Measurements from ENCODE around the gene LILRA2. TPM values are rescaled to one million over a fixed set of nuclear protein-coding genes. Genes with fewer than 3 reads are reported as not detected.
"Not testable (repeated sequence)": the region's sequence is repeated elsewhere in the genome, so short reads cannot be mapped to it uniquely, and the experiment has no call there.

LILRA2 gene
- not detected in 2 replicates for total RNA-seq (2014; rRNA removed; shearing (Covaris generic))

DNA sequence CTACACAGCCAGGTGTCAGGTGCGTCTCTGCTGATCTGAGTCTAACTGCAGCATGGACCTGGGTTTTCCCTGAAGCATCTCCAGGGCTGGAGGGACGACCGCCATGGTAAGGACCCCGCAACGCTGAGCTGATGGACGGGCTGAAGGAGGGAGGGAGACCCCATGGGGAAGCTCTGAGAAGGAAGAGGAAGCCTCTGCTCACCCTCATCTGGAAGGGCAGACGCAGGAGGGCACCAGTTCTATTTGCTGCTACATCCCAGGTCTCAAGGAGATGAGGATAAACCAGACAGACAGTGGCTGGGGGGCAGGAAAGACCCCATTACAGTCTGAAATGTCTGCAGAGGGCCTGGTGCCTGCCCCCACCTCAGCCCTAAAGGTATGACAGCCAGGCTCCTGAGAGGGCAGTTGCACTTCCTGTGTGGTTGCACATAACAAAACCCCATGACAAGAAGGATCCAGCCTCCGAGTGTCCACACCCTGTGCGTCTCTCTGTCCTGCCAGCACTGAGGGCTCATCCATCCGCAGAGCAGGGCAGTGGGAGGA lies at the start of gene LILRA2:
Gene LILRA2 (plus strand): TSS at position 461 of the 543 bp plus-strand sequence. CDS start 89 bp downstream, outside the sequence.
- no peak for DNase-seq (ENCODE audit: low spot score)

DNA sequence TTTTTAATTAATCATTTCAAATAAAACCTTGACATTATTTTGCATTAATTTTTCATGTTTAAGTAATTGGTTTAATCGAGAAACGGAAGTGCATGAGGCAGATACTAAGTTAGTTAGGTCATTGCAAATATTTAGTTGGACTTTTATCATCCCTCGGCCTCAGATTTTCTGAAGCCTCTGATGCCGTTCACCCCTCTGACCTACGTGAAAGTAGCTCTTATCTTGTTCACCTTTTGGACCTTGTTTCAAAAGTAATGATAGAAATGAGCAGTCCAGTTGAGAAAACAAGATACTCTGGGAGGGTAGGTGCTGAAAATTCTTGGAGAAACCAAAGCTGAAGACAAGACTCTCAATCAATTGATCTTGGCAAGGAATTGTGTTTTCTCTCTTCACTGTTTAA lies 48.0 kb upstream of the LILRA2 start:
- no peak for DNase-seq (ENCODE audit: low spot score)

DNA sequence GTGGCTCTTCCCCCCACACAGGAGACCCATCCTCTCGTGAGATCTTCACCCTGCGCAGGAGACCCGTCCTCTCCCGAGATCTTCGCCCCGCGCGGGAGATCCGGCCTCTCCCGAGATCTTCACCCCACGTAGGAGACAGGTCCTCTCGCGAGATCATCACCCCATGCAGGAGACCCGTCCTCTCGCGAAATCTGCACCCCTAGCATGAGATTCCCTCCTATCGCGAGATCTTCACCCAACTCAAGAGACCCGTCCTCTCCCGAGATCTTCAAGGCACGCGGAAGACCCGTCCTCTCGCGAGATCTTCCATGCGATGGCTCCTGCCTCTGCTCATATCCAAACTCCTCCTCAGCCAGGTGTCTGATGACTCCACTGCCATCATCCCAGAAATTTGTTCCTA lies 46.6 kb upstream of the LILRA2 start:
- DNase-seq (ENCODE audit: low spot score): no peak

DNA sequence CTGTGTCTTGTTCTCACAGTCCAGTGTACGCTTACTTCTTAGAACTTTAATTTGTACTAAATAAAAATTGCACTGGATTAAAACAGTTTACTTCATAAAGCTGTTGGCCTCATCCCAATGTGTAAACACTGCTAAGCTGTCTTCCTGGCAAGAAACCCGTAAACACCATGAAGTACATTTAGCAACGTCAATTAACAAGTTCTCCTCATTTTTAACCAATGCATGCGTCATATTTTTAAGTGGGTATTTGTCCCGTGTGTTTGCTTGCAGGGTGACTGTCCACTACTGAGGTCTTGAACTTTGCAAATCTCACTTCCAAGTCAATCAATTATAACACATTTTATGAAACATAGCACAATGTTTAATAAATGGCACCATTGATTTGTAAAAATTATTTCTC lies 42.7 kb upstream of the LILRA2 start:
- no peak for DNase-seq (ENCODE audit: low spot score)

DNA sequence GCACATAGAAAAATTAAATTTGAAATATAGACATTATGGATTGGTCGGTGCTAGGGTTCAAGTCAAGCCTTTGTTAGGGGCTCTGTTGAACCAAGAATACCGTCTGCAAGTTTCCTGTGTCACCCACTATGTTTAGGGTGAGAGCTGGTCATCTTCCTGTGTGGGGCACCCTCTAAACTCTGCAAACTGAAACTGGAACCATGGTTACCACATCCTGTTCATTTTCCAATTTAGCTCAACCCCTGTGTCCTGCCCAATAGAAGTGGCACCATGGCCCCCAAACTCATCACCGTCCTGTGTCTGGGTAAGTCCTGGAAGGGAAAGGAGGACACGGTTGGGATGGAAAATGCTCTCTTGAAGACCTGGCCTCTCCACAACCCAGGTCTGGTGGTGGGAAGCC lies 41.1 kb upstream of the LILRA2 start:
- no peak for DNase-seq (ENCODE audit: low spot score)

DNA sequence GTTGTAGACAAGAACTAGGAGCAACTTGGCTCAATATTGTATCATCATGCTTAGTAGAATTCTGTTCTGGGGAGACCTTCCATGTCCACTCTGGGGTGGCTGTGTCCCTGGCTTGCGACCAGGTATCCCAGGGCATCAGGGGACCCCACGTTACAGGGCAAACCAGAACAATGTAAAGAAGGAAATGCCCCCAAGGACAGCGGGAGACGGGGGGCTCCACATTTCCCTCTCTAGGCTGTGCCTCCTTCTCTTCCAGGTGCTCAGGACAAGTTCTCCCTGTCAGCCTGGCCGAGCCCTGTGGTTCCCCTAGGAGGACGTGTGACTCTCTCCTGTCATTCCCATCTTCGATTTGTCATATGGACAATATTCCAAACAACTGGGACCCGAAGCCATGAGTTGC lies 40.1 kb upstream of the LILRA2 start:
- DNase-seq (ENCODE audit: low spot score): no peak

DNA sequence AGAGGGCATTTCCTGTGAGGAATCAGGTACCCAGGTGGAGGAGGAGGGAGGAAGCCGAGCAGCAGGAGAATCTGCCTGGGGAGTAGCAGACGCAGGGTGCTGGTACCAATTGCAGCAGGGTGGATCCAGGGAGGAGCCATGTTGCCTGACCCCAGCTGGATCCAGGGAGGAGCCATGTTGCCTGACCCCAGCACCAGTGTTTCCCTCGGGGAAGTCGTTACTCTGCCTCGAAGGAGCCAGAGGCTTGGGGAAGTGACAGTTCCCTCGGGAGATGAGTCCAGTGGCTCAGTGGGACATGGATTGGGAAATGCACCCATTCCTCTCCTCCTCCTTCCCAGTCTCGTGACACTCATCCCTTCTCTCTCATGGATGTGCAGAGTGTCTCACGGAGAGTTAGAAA lies 39.4 kb upstream of the LILRA2 start:
- DNase-seq (ENCODE audit: low spot score): no peak

DNA sequence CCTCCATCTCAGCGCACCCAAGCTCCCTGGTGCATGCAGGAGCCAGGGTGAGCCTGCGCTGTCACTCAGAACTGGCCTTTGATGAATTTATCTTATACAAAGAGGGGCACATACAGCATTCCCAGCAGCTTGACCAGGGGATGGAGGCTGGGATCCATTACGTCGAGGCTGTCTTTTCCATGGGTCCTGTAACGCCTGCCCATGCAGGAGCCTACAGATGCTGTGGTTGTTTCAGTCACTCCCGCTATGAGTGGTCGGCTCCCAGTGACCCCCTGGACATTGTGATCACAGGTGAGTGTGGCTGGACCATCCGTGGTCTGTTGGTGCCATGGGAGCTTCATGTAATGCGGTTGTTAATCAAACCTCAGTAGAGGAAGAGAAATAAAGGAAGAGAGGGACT lies 38.0 kb upstream of the LILRA2 start:
- DNase-seq (ENCODE audit: low spot score): no peak

DNA sequence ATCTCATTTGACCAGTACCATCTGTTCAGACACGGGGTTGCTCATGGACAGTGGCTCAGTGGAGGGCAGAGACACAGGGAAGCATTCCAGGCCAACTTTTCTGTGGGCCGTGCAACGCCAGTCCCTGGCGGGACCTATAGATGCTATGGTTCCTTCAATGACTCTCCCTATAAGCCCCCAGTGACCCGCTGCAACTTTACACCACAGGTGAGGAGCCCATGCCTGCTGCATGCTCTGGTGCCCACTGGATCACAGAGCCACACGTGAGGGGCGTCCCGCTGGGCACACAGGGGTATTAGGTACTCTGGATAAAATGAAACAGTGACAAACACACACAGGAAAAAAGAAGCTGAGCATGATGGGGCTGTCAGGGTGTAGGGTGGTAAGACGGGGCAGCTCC lies 36.6 kb upstream of the LILRA2 start:
- DNase-seq (ENCODE audit: low spot score): no peak

DNA sequence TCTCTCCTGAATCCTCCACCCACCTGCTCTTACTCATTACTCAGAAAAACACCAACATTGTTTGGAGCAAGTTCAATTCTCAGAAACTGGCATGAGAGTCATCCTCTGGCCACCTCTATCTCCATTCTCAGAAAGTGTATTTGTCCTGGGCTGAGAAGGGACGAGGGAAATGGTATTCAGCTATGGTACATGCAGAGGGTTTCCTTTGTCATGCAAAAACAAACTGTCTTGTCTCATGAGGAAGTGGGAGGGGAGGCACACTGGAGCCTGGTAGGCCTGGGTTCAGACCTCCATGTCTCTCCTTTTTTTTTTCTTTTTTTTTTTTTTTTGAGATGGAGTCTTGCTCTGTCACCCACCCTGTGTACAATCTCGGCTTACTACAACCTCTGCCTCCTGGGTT lies 31.9 kb upstream of the LILRA2 start:
- no peak for DNase-seq (ENCODE audit: low spot score)

DNA sequence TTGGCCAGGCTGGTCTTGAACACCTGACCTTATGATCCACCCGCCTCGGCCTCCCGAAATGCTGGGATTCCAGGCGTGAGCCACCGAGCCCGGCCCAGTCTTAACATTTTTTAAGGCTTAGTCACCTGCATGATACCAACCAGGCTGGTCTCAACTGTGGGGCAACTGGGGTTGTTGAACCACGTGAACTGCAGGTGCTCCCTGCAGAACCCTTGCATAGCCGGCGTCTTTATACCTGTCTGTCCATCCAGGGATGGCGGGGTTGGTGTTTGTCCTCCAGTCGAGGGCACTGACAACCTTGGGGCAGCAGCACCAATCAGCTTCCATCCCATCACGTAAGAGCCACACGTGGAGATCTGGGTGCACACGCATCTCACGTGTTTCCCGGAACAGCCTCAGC lies 24.8 kb upstream of the LILRA2 start:
- no peak for DNase-seq (ENCODE audit: low spot score)

DNA sequence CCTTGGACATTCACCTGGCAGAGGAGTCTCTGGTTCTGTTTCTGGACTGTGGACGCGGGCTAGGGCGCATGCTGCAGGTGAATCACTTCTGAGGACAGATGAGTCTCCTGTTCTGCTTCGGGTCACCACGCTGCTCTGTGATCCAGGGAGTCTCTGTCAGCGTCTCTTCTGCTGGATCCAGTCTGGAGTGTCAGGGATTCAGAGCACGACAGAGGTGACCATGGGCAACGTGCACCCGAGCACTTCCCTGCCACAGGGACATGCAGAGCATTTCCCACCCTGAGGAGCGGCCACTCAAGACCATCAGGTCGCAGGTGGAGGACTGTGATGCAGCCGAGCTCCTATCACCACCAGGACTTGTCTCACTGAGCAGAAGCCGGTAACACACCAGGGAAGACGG lies 24.4 kb upstream of the LILRA2 start:
- DNase-seq (ENCODE audit: low spot score): no peak

DNA sequence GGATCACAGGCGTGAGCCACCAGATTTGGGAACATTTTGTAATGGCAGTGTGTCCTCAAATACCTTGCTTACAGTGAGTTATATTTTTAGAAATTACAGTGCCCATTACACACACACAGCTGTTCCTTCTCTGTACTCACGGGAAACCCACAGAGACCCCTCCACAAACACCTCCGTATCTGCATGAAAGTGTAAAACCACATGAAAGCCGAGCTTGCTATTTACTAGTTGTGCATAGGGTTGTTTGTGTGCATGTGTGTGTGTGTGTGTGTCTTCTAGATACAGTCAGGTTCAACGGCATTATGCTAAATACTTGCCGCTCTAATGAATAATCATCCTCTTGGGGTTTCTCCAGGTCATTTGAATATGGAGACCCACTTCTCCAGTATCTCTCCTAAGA lies 22.3 kb upstream of the LILRA2 start:
- DNase-seq (ENCODE audit: low spot score): no peak

DNA sequence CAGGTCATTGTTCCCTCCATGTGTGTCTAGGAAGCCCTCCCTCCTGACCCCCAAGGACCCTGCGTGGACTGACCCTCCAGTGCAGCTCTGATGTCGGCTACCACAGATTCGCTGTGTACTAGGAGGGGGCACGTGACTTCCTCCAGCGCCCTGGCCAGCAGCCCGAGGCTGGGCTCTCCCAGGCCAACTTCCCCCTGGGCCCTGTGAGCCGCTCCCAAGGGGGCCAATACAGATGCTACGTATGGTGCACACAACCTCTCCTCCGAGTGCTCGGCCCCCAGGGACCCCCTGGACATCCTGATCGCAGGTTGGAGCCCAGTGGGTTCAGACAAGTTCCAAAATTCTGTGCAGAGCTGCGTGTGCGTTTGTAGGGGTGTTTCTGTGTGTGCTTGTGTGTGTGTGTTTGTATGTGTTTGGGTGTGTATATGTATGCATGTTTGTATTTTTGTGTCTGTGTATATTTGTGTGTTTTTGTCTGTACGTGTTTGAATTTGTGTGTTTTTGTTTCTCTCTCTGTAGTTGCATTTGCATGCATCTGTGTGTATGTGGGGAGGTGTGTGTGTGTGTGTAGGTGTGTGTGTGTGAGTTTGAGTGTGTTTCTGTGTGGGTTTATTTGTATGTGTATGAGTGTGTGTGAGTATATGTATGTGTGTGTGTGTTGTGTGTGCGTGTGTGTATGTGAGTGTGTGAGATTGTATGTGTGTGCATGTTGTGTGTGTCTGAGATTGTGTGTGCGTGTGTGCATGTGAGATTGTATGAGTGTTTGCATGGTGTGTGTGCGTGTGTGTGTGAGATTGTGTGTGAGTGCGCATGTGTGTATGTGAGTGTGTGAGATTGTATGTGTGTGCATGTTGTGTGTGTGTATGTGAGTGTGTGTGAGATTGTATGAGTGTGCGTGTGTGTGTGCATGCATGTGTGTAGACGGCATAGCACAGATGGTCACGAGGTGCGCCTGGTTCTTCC lies 21.4 kb upstream of the LILRA2 start:
- DNase-seq (ENCODE audit: low spot score): no peak

DNA sequence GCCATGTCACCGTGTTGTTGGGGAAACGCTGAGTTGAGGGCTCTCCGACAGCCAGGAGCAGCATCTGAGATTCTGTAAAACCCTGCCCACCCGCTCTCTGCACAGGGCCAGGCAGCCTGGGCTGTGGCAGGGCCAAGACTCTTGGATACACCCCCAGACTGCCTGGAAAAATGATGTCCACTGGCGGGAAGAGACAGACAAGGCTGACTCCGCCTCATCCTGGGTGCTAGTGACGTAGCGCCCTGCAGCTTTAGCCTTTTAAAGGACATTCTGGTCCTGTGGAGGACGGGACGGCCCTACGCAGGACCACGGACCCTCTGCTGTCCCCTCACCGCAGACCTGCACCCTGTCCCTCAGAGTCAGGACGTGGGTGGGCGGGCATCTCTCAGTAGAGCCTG lies 20.7 kb upstream of the LILRA2 start:
- DNase-seq (ENCODE audit: low spot score): no peak

DNA sequence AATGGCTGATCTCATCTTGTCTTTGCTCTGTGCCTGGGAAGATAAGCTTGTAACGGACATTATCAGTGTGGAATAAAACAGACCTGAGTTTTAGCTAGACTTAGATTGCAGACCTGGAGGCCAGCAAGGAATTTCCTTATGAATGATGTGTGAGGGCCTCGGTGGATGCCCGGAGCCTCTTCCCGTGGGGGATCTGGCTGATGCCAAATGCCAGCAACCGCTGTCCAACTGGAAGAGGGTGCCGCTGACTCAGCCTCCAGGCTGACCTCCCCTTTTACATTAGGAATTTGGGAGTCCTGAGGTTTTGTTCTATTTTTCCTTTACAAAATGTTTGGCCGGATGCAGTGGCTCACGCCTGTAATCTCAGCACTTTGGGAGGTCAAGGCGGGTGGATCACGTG lies 19.6 kb upstream of the LILRA2 start:
- no peak for DNase-seq (ENCODE audit: low spot score)

DNA sequence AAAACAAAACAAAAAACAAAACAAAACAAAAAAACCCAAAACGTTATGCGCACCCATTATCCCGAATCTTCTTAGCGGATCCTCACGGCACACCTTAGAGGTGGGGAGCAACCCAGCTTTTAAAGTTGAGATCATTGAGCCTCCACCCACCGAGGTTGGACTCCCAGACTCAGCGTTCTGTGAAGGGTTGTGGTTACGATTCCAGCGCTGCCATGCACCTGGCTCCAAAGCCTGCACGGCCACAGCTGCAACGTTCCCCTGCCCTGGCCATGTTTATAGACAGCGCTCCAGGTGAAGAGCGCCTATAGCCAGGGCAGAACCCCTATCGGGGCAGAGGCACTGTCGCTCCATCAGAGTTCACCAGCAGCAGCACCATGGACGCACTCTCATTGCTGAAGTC lies 18.7 kb upstream of the LILRA2 start:
- no peak for DNase-seq (ENCODE audit: low spot score)

DNA sequence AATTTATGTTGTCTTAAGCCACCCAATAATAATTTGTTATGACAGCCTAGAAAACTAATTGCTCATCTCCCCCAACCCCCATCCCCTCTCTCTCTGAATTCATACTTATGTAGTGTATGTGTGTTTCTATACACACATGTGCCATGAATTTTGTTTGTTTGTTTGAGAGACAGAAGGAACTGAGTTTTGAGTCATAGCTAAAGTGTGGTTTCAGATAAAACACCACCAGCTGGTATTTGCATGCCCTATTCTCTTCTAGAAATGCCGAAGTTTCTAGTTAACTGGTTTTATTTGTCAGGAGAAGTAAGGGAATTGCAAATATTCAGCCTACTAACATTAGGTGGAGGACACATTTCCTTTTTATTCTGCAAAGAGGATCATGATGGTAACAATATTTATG lies 17.4 kb upstream of the LILRA2 start:
- no peak for DNase-seq (ENCODE audit: low spot score)

DNA sequence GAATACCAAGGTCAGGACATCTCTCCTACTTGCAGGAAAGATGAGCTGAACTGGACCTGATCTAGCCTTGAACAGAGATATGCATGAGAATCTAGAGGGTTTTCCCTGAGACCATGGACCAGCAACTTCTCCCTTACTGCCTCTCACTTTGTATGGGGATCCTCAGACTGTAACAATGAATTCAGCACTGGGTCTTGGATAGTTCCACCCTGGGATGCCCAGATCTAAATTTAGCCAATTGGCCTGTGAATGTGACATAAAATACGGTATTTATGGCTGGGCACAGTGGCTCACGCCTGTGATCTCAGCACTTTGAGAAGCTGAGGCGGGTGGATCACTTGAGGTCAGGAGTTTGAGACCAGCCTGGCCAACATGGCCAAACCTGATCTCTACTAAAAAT lies 15.3 kb upstream of the LILRA2 start:
- DNase-seq (ENCODE audit: low spot score): no peak

DNA sequence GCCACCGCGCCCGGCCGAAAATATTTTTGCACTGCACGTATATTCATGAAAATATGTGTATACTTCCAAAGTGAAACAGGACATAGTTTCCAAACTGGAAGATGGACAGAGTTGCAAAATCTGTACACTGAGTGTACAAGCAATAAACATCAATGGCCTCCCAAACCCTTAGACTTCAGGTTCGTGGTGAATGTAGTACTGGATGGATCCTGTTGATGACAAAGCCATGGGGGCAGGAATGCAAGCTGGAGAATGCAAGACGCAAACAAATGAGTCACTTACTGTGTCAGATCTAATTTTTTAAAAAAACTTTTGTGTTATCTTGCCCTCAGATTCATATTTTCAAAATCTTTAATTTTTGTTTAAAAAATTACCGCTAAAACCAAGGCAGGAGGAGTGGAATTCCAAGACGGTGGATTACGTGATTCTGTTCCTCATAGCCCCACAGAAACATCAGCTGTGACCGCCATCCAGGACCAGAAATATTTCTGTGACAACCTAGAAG lies 12.7 kb upstream of the LILRA2 start:
- DNase-seq (ENCODE audit: low spot score): peak; percentile 76

DNA sequence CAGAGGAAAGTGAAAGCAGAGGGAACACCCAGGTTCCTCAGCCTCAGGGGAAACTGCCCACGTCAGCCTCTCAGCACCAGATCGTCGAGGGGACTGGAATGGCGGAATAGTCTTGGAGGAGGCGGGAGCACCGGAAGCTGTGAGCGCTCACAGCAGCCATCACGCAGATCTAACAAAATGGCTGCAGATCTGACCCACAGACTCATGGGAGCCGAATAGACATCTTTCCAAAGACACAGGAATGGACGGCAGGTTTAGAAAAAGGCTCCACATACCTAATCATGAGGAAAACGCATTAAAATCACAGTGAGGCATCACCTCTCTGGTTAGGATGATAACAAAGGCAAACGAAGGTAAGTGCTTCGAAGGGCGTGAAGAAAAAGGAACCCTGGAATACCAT lies 11.8 kb upstream of the LILRA2 start:
- peak; percentile 92 for DNase-seq (ENCODE audit: low spot score)

DNA sequence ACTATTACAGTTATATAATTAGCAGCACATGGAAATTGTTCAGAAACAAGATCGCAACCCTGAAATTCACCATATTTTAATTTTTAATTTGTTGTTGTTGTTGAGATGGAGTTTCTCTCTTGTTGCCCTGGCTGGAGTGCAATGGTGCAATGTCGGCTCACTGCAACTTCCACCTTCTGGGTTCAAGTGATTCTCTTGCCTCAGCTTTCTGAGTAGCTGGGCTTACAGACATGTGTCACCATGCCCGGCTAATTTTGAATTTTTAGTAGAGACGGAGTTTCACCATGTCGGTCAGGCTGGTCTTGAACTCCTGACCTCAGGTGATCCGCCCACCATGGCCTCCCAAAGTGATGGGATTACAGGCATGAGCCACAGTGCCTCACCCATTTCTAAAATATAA lies 10.4 kb upstream of the LILRA2 start:
- not testable (repeated sequence) for DNase-seq (ENCODE audit: low spot score)

DNA sequence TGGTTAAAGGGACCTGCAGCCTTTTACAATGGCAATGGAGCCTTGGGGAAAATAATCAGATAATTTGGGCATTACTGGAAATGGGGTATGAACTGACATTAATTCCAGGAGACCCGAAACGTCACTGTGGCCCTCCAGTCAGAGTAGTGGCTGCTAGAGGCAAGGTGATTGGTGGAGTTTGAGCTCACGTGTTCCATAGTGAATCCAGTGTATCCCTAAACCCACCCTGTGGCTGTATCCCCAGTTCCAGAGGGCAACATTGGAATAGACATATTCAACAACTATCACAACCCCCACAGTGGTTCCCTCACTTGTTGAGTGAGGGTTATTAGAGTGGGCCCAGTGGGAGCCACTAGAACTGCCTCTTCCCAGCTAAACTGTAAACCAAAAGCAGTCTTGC lies 3.3 kb upstream of the LILRA2 start:
- peak; percentile 1 for DNase-seq (ENCODE audit: low spot score)
